K562 (cell line): ENCODE data around the gene OTULIN. TPM values are rescaled to one million over a fixed set of nuclear protein-coding genes. Genes with fewer than 3 reads are reported as not detected.

Experiments
- C11orf30 ChIP-seq: fragments of 450-650 bp; IDR thresholded peaks from 2 replicates; pipeline ENCODE4 v1.6.1; 2016; ENCODE audit warnings: low read depth, mild to moderate bottlenecking
- CCNT2 ChIP-seq: IDR thresholded peaks from 2 replicates; pipeline ENCODE4 v1.6.1; 2011; ENCODE audit warnings: borderline replicate concordance, low read depth, mild to moderate bottlenecking, moderate library complexity, mixed read lengths, low read length; ENCODE audit not compliant: insufficient read length; ENCODE audit errors: extremely low read depth
- CREBBP ChIP-seq: IDR thresholded peaks from one replicate; pipeline ENCODE4 v1.6.1; 2012; ENCODE audit warnings: low read depth, mild to moderate bottlenecking, control low read depth, inconsistent platforms, low read length
- LCOR ChIP-seq: sonication (generic); formaldehyde crosslinking; IDR thresholded peaks from 2 replicates; pipeline ENCODE4 v1.8.0; 2022; ENCODE audit warnings: mild to moderate bottlenecking, missing genetic modification reagents
- NCOA4 ChIP-seq: fragments of 450-650 bp; IDR thresholded peaks from 2 replicates; pipeline ENCODE4 v1.6.1; 2018; ENCODE audit warnings: mild to moderate bottlenecking; ENCODE audit not compliant: partially characterized antibody
- NFIX ChIP-seq: fragments of 250-450 bp; sonication (Bioruptor Pico); IDR thresholded peaks from 2 replicates; pipeline ENCODE4 v1.4.0; 2020; ENCODE audit warnings: low read depth, mild to moderate bottlenecking, moderate library complexity
- RAD21 ChIP-seq, 2 experiments: fragments of 250-450 bp in 1 of 2; fragments of 450-650 bp in 1 of 2; sonication (Bioruptor Pico) in 1 of 2; formaldehyde crosslinking in 1 of 2; IDR thresholded peaks in 1 of 2; conservative IDR thresholded peaks in 1 of 2; 2 replicates each; pipeline versions ENCODE4 v1.4.0 to v1.8.0; 2020 to 2022; ENCODE audit warnings: mild to moderate bottlenecking in 2 of 2, moderate library complexity in 1 of 2
- RUNX1 ChIP-seq: sonication (generic); IDR thresholded peaks from 2 replicates; pipeline ENCODE4 v1.6.1; 2016; ENCODE audit warnings: antibody characterized with exemption, low read depth
- ZKSCAN3 ChIP-seq: fragments of 250-450 bp; sonication (Bioruptor Pico); IDR thresholded peaks from 2 replicates; pipeline ENCODE4 v1.4.0; 2020
- ZNF124 ChIP-seq: sonication (generic); formaldehyde crosslinking; IDR thresholded peaks from 2 replicates; pipeline ENCODE4 v1.8.1; 2022; ENCODE audit warnings: missing genetic modification reagents
- polyA plus RNA-seq, 8 experiments: library from polyadenylated mRNA; depleted of rRNA in 4 of 8; stranded (reverse) in 5 of 8; unstranded in 3 of 8; fragments of >200 nt; fragmentation: Nextera tagmentation in 2 of 8; fragmentation: Illumina TruSeq in 1 of 8; extraction: Ambion mirVana in 2 of 8; extraction: Trizol in 1 of 8; gene quantifications; 2 replicates each; pipeline versions ENCODE4 v1.2.1 to v1.2.3, GENCODE V29; 2011 to 2014; ENCODE audit warnings: inconsistent platforms in 1 of 8, missing spikeins in 1 of 8
- total RNA-seq, 7 experiments: library from RNA; depleted of rRNA in 6 of 7; stranded (reverse); fragments of >200 nt in 6 of 7; fragmentation: Illumina TruSeq in 2 of 7; extraction: Trizol in 2 of 7; gene quantifications; 2 replicates each; pipeline versions ENCODE4 v1.2.1 to v1.2.3, GENCODE V29; 2011 to 2021; ENCODE audit warnings: low replicate concordance in 1 of 7
- TF ChIP-seq, protein P1 (sequence below): fragments of 450-650 bp; IDR thresholded peaks from 2 replicates; pipeline ENCODE4 v1.6.1; 2017; ENCODE audit warnings: antibody characterized with exemption, mild to moderate bottlenecking
- TF ChIP-seq, protein P2 (sequence below): fragments of 200-800 bp; sonication (Bioruptor generic); IDR thresholded peaks from 2 replicates; pipeline ENCODE4 v1.6.1; 2016; ENCODE audit warnings: missing genetic modification characterization, missing compliant biosample characterization
- TF ChIP-seq, protein P3 (sequence below): sonication (generic); formaldehyde crosslinking; IDR thresholded peaks from 2 replicates; pipeline ENCODE4 v1.8.0; 2022; ENCODE audit warnings: missing genetic modification reagents, mild to moderate bottlenecking, borderline replicate concordance
- TF ChIP-seq, protein P4 (sequence below): IDR thresholded peaks from 2 replicates; pipeline ENCODE4 v1.6.1; 2011; ENCODE audit not compliant: insufficient read length; ENCODE audit errors: extremely low read depth
- TF ChIP-seq, protein P5 (sequence below): fragments of 200-800 bp; sonication (Bioruptor generic); IDR thresholded peaks from 2 replicates; pipeline ENCODE4 v1.6.1; 2017; ENCODE audit warnings: missing genetic modification characterization, missing compliant biosample characterization

Gene OTULIN
- total and polyA plus RNA-seq, 9 of the 15 experiments (the other 6 are each of a cell fraction or from before 2014, with no cell fraction given) = 3.3 to 33.6 (median 20.1) TPM

DNA sequence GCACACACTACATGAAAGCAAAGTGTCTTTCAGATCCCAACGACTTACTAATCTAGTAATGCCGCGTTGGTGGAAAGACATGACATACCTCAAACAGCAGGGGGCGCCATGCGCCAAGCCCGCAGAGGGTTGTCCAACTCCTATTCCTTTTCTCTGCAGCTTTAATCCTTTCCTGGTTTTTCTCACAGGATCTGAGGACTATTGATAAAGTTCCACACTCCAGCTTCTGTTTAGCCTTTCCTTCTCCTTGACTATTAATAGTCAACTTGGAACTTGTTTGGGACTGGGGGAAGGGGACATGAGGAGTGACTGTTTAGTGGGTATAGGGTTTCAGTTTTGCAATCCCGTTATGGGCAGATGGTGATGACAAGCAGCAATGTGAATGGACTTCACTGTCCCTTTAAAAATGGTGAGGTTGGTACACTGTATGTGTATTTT lies 62.9 kb downstream of the OTULIN start (continued):
- TF ChIP-seq, protein P1, sequence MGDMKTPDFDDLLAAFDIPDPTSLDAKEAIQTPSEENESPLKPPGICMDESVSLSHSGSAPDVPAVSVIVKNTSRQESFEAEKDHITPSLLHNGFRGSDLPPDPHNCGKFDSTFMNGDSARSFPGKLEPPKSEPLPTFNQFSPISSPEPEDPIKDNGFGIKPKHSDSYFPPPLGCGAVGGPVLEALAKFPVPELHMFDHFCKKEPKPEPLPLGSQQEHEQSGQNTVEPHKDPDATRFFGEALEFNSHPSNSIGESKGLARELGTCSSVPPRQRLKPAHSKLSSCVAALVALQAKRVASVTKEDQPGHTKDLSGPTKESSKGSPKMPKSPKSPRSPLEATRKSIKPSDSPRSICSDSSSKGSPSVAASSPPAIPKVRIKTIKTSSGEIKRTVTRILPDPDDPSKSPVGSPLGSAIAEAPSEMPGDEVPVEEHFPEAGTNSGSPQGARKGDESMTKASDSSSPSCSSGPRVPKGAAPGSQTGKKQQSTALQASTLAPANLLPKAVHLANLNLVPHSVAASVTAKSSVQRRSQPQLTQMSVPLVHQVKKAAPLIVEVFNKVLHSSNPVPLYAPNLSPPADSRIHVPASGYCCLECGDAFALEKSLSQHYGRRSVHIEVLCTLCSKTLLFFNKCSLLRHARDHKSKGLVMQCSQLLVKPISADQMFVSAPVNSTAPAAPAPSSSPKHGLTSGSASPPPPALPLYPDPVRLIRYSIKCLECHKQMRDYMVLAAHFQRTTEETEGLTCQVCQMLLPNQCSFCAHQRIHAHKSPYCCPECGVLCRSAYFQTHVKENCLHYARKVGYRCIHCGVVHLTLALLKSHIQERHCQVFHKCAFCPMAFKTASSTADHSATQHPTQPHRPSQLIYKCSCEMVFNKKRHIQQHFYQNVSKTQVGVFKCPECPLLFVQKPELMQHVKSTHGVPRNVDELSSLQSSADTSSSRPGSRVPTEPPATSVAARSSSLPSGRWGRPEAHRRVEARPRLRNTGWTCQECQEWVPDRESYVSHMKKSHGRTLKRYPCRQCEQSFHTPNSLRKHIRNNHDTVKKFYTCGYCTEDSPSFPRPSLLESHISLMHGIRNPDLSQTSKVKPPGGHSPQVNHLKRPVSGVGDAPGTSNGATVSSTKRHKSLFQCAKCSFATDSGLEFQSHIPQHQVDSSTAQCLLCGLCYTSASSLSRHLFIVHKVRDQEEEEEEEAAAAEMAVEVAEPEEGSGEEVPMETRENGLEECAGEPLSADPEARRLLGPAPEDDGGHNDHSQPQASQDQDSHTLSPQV = no peak
- TF ChIP-seq, protein P2, sequence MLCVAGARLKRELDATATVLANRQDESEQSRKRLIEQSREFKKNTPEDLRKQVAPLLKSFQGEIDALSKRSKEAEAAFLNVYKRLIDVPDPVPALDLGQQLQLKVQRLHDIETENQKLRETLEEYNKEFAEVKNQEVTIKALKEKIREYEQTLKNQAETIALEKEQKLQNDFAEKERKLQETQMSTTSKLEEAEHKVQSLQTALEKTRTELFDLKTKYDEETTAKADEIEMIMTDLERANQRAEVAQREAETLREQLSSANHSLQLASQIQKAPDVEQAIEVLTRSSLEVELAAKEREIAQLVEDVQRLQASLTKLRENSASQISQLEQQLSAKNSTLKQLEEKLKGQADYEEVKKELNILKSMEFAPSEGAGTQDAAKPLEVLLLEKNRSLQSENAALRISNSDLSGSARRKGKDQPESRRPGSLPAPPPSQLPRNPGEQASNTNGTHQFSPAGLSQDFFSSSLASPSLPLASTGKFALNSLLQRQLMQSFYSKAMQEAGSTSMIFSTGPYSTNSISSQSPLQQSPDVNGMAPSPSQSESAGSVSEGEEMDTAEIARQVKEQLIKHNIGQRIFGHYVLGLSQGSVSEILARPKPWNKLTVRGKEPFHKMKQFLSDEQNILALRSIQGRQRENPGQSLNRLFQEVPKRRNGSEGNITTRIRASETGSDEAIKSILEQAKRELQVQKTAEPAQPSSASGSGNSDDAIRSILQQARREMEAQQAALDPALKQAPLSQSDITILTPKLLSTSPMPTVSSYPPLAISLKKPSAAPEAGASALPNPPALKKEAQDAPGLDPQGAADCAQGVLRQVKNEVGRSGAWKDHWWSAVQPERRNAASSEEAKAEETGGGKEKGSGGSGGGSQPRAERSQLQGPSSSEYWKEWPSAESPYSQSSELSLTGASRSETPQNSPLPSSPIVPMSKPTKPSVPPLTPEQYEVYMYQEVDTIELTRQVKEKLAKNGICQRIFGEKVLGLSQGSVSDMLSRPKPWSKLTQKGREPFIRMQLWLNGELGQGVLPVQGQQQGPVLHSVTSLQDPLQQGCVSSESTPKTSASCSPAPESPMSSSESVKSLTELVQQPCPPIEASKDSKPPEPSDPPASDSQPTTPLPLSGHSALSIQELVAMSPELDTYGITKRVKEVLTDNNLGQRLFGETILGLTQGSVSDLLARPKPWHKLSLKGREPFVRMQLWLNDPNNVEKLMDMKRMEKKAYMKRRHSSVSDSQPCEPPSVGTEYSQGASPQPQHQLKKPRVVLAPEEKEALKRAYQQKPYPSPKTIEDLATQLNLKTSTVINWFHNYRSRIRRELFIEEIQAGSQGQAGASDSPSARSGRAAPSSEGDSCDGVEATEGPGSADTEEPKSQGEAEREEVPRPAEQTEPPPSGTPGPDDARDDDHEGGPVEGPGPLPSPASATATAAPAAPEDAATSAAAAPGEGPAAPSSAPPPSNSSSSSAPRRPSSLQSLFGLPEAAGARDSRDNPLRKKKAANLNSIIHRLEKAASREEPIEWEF = no peak
- TF ChIP-seq RUNX1 = no peak
- TF ChIP-seq LCOR = no peak
- TF ChIP-seq ZNF124 (CRISPR knock-in tag) = no peak
- TF ChIP-seq RAD21 (CRISPR knock-in tag; conservative IDR thresholded peaks at IDR 0.05 in 1 of 2, IDR thresholded peaks at IDR 0.05 in 1 of 2) = peak; percentile 98 to 99
- TF ChIP-seq ZKSCAN3 (CRISPR knock-in tag) = no peak
- TF ChIP-seq, protein P3, sequence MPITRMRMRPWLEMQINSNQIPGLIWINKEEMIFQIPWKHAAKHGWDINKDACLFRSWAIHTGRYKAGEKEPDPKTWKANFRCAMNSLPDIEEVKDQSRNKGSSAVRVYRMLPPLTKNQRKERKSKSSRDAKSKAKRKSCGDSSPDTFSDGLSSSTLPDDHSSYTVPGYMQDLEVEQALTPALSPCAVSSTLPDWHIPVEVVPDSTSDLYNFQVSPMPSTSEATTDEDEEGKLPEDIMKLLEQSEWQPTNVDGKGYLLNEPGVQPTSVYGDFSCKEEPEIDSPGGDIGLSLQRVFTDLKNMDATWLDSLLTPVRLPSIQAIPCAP (CRISPR knock-in tag) = no peak
- no peak for TF ChIP-seq C11orf30
- no peak for TF ChIP-seq CCNT2
- TF ChIP-seq, protein P4, sequence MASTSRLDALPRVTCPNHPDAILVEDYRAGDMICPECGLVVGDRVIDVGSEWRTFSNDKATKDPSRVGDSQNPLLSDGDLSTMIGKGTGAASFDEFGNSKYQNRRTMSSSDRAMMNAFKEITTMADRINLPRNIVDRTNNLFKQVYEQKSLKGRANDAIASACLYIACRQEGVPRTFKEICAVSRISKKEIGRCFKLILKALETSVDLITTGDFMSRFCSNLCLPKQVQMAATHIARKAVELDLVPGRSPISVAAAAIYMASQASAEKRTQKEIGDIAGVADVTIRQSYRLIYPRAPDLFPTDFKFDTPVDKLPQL = no peak
- TF ChIP-seq CREBBP = no peak
- no peak for TF ChIP-seq NFIX (CRISPR knock-in tag)
- TF ChIP-seq NCOA4 = no peak
- TF ChIP-seq, protein P5, sequence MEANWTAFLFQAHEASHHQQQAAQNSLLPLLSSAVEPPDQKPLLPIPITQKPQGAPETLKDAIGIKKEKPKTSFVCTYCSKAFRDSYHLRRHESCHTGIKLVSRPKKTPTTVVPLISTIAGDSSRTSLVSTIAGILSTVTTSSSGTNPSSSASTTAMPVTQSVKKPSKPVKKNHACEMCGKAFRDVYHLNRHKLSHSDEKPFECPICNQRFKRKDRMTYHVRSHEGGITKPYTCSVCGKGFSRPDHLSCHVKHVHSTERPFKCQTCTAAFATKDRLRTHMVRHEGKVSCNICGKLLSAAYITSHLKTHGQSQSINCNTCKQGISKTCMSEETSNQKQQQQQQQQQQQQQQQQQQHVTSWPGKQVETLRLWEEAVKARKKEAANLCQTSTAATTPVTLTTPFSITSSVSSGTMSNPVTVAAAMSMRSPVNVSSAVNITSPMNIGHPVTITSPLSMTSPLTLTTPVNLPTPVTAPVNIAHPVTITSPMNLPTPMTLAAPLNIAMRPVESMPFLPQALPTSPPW (CRISPR knock-in tag) = no peak
